NT2/D1 (cell line): ENCODE results near the gene PAPOLA.

Experiments used
- SUZ12 ChIP-seq: IDR thresholded peaks from 2 replicates; pipeline ENCODE4 v1.6.1; 2011; ENCODE audit not compliant: insufficient read length, insufficient read depth; ENCODE audit errors: extremely low read depth
- YY1 ChIP-seq: IDR thresholded peaks from 2 replicates; pipeline ENCODE4 v1.6.1; 2011; ENCODE audit not compliant: insufficient read length, insufficient read depth

GRCh38 chr14:96587823-96588385 is 85.7 kb downstream of the PAPOLA start:
- no peak for TF ChIP-seq YY1
- TF ChIP-seq SUZ12 = no peak
